ENCODE results near the gene SOCS4. TPM values are rescaled to one million over a fixed set of nuclear protein-coding genes. Genes with fewer than 3 reads are reported as not detected.
A peak's percentile ranks its signal among the peaks of the same experiment; 100 is the strongest.
"Not testable (repeated sequence)": the region's sequence is repeated elsewhere in the genome, so short reads cannot be mapped to it uniquely, and the experiment has no call there.

SOCS4 gene
- total RNA-seq, 1 donor from 2014 or later, result 42.3 TPM

DNA sequence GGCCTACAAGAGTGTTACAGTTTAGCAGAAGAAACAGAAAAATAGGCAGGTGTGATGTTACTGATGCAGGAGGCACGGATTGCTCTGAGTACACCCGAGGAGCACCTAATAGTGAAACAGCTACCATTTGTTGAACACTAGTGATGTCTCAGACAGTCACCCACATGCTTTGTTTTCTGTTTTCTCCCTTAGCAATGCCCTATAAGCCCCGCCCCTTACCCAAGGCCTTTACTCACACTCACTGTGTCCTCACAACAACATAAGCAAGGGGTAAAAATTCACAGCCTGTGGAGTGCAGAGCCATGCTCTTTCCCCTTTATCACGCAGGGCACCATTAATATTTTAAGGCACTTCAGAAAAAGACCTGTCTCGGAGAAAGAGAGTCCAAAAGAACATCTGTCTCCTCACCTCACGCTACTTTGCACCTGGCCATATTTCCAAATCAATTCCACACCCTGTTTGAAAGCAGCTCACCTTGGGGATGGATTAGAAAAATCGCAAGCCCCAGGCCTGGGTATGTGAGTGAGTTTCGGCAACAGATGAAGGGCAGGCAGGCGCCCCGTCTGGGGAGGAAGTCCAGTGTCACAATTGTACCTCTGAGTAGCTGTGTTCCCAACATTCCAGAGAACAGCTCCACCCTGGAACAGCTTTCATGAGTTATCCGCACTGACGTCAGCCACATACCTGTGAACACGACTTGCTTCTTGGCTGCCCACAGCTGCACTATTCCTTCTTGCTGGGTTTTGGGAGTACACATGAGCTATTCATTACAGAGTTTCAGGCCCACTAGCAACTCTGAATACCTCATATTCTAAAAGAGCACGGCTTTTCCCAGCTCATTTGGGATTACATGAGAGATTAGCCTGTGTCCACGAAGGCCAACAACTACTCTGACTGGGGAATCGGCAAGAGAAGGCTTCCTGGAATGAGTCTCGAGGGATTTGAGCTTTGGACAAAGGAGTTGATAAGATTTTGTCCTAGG is 50.4 kb downstream of the SOCS4 start:
- peaks cover 11% of the 10 kb centered on the region for H3K4me1 Mint-ChIP-seq (ENCODE audit: low read depth)
- no peaks in the 10 kb centered on the region for H3K9me3 Mint-ChIP-seq
- no peak overlapping the region for H3K27ac Mint-ChIP-seq
- peaks cover 2% of the 10 kb centered on the region for H3K27me3 Mint-ChIP-seq (ENCODE audit: insufficient read depth)
- H3K36me3 Mint-ChIP-seq (ENCODE audit: low read depth), result peaks cover 1% of the 10 kb centered on the region
- intact Hi-C loops (cut with micrococcal nuclease), result no loop called here
- no peak for DNase-seq (ENCODE audit: low spot score)
- H3K4me3 Mint-ChIP-seq, result no peak overlapping the region

DNA sequence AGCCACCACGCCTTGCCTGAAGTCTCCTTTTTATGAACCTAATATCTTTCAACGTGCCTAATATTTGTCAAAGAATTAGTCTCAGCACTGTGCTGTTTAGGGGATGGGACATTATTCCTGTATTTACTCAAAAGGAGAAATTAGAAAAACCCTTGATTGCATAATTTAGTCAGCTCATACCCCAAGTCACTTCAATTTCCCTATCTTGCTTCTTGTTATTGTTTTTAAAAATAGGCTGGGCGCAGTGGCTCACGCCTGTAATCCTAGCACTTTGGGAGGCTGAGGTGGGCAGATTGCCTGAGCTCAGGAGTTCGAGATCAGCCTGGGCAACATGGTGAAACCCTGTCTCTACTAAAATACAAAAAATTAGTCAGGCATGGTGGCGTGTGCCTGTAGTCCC is 52.9 kb downstream of the SOCS4 start:
- H3K36me3 Mint-ChIP-seq (ENCODE audit: low read depth); H3K4me3 Mint-ChIP-seq; H3K4me1 Mint-ChIP-seq (ENCODE audit: low read depth); intact Hi-C loops (cut with micrococcal nuclease); H3K9me3 Mint-ChIP-seq; H3K27ac Mint-ChIP-seq; DNase-seq (ENCODE audit: low spot score): not testable (repeated sequence)
- peaks cover 11% of the 10 kb centered on the region for H3K27me3 Mint-ChIP-seq (ENCODE audit: insufficient read depth)

DNA sequence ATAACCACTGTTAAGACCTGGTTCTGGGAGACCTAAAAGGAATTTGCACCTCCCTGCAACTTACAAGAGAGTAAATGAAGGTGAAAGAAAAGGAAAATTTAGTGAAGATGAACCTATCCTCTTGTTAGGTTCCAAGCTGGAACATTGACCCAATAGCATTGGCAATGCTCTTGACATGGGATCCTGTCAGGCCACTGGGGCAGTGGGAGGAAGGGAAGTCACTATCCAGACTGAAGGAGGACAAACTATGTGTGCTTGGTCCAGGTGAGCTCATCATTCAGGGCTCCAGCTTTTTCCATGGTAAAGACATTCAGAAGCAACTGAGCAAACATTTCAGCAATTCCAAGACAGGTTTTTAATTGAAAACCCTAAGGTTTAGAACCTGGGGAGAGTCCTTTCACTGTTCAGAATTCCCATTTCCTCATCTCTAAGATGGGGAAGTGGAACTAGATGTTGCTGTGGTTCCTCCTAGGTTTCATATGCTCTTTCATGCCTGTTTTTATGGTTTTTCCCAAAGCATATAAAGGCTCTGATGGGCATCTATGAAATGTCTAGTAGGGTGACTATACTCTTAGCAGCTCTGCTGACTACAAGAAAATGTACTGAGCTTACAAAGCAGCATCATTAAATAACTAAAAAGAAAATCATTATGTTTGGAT is 57.5 kb downstream of the SOCS4 start:
- Mint-ChIP-seq H3K4me1 (ENCODE audit: low read depth) (peaks cover 3% of the 10 kb centered on the region), H3K36me3 (ENCODE audit: low read depth) (no peaks in the 10 kb centered on the region), H3K4me3 (no peak overlapping the region), H3K27ac (no peak overlapping the region), H3K27me3 (ENCODE audit: insufficient read depth) (peaks cover 10% of the 10 kb centered on the region), H3K9me3 (no peaks in the 10 kb centered on the region)
- intact Hi-C loops (cut with micrococcal nuclease), result no loop called here
- no peak for DNase-seq (ENCODE audit: low spot score)

GRCh38 chr14:55085060-55085660 is 58.1 kb downstream of the SOCS4 start:
- intact Hi-C loops (cut with micrococcal nuclease), result no loop called here
- DNase-seq (ENCODE audit: low spot score), result no peak
- Mint-ChIP-seq H3K9me3 (no peaks in the 10 kb centered on the region), H3K36me3 (ENCODE audit: low read depth) (no peaks in the 10 kb centered on the region), H3K4me3 (no peak overlapping the region), H3K4me1 (ENCODE audit: low read depth) (peaks cover 7% of the 10 kb centered on the region), H3K27me3 (ENCODE audit: insufficient read depth) (peaks cover 11% of the 10 kb centered on the region), H3K27ac (no peak overlapping the region)

GRCh38 chr14:55086938-55087337 is 59.9 kb downstream of the SOCS4 start:
- Mint-ChIP-seq H3K4me1 (ENCODE audit: low read depth) (peaks cover 12% of the 10 kb centered on the region), H3K27me3 (ENCODE audit: insufficient read depth) (peaks cover 11% of the 10 kb centered on the region), H3K27ac (no peak overlapping the region), H3K4me3 (no peak overlapping the region), H3K36me3 (ENCODE audit: low read depth) (no peaks in the 10 kb centered on the region), H3K9me3 (no peaks in the 10 kb centered on the region)
- no peak for DNase-seq (ENCODE audit: low spot score)
- intact Hi-C loops (cut with micrococcal nuclease), result no loop called here

DNA sequence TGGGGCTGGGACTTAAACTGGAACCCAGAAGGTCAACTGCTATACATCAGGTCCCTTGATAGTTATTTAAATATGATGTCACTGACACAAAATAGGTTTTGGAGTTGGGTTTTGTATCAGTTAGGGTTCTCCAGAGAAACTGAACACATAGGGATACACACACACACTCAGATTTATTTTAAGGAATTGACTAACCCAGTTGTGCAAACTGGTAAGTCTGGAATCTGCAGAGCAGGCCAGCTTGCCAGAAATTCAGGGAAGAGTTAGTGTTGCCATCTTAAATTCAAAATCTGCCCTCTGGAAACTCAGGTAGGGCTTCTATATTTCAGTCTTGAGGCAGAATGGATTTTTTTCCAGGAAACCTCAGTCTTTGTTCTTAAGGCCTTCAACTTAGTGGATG is 61.3 kb downstream of the SOCS4 start:
- intact Hi-C loops (cut with micrococcal nuclease), result loop anchor here (2.0 kb wide), 1 partner anchor 342 kb away; no protein-coding TSS in a partner anchor
- no peaks in the 10 kb centered on the region for H3K36me3 Mint-ChIP-seq (ENCODE audit: low read depth)
- H3K9me3 Mint-ChIP-seq, result no peaks in the 10 kb centered on the region
- H3K4me1 Mint-ChIP-seq (ENCODE audit: low read depth), result peaks cover 15% of the 10 kb centered on the region
- H3K27ac Mint-ChIP-seq, result no peak overlapping the region
- DNase-seq (ENCODE audit: low spot score), result no peak
- H3K4me3 Mint-ChIP-seq, result no peak overlapping the region
- peaks cover 8% of the 10 kb centered on the region for H3K27me3 Mint-ChIP-seq (ENCODE audit: insufficient read depth)

DNA sequence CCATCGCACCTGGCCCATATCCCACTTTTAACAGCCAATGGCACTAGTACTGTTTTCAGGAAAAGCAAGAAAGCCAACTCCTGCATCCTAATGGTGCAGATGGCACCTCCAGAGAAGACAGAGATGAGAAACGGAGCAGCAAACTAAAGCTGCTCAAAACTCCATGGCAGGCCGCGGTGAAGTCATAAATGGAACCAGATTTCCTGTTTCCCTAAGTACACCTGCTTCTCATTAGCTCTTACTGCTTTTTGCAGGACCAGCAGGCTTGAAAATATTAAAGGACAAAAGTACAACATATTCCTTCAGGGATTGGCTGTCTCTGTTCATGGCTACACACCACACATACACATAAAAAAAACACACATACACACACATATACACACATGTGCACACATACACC is 65.3 kb downstream of the SOCS4 start:
- Mint-ChIP-seq H3K9me3 (no peaks in the 10 kb centered on the region), H3K4me1 (ENCODE audit: low read depth) (peaks cover 21% of the 10 kb centered on the region), H3K27ac (no peak overlapping the region), H3K27me3 (ENCODE audit: insufficient read depth) (peaks cover 2% of the 10 kb centered on the region), H3K36me3 (ENCODE audit: low read depth) (no peaks in the 10 kb centered on the region), H3K4me3 (no peak overlapping the region)
- intact Hi-C loops (cut with micrococcal nuclease), result loop anchor here (10.0 kb wide), 1 partner anchor 282 kb away; no protein-coding TSS in a partner anchor
- no peak for DNase-seq (ENCODE audit: low spot score)

DNA sequence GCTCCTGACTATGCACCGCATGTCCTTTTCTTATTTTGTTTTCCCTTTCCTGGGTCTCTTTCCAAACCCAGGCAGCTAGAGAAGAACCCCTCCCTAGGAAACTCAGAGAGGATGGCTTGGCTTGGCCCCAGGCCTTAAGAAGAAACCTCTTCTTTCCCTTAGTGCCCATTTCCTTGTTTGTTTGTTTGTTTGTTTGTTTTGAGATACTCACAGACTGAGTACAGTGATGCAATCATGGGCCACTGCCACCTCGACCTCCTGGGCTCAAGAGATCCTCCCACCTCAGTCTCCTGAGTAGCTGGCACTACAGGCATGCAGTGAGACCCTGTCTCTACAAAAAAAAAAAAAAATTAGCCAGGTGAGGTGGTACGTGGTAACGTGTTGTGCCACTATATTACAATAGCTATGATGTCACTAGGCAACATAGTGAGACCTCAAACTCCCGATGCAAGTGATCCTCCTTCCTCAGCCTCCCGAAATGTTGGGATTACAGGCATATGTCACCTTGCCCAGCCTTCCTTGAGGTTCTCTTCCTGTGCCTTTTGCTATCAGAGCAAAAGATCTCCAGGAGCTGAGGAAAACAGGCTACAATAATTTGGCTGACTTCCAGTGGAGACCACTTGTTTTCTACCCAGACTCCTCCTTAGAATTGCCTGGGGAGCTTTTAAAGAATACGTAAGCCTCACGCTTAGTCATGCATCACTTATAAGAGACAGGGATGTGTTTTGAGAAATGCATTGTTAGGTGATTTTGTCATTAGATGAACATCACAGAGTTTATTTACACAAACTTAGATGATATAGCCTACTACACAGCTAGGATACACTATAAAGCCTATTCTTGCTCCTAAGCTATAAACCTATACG is 67.5 kb downstream of the SOCS4 start:
- Mint-ChIP-seq H3K4me1 (ENCODE audit: low read depth) (peaks cover 36% of the 10 kb centered on the region), H3K4me3 (no peak overlapping the region), H3K27ac (no peak overlapping the region), H3K9me3 (no peaks in the 10 kb centered on the region), H3K36me3 (ENCODE audit: low read depth) (no peaks in the 10 kb centered on the region), H3K27me3 (ENCODE audit: insufficient read depth) (peaks cover under 1% of the 10 kb centered on the region)
- DNase-seq (ENCODE audit: low spot score), result no peak
- intact Hi-C loops (cut with micrococcal nuclease), result loop anchor here (10.0 kb wide), 1 partner anchor 280 kb away; no protein-coding TSS in a partner anchor

- intact Hi-C loops (cut with micrococcal nuclease), result loop anchor here (1.0 to 10.0 kb wide), 2 partner anchors 9 to 277 kb away; no protein-coding TSS in a partner anchor
- peak overlapping the region; percentile 70 for H3K27ac Mint-ChIP-seq
- H3K27me3 Mint-ChIP-seq (ENCODE audit: insufficient read depth), result no peaks in the 10 kb centered on the region
- H3K9me3 Mint-ChIP-seq, result no peaks in the 10 kb centered on the region
- peaks cover 50% of the 10 kb centered on the region for H3K4me1 Mint-ChIP-seq (ENCODE audit: low read depth)
- peak; percentile 42 for DNase-seq (ENCODE audit: low spot score)
- no peaks in the 10 kb centered on the region for H3K36me3 Mint-ChIP-seq (ENCODE audit: low read depth)
- peak overlapping the region; percentile 2 for H3K4me3 Mint-ChIP-seq
Measured at GRCh38 chr14:55097881-55098560, 71.0 kb downstream of the SOCS4 start.

- no peaks in the 10 kb centered on the region for H3K9me3 Mint-ChIP-seq
- peaks cover 55% of the 10 kb centered on the region for H3K4me1 Mint-ChIP-seq (ENCODE audit: low read depth)
- intact Hi-C loops (cut with micrococcal nuclease), result loop anchor here (1.0 to 10.0 kb wide), 2 partner anchors 9 to 276 kb away; no protein-coding TSS in a partner anchor
- H3K36me3 Mint-ChIP-seq (ENCODE audit: low read depth), result no peaks in the 10 kb centered on the region
- no peaks in the 10 kb centered on the region for H3K27me3 Mint-ChIP-seq (ENCODE audit: insufficient read depth)
- H3K4me3 Mint-ChIP-seq, result peak overlapping the region; percentile 2
- DNase-seq (ENCODE audit: low spot score), result no peak
- H3K27ac Mint-ChIP-seq, result peak overlapping the region; percentile 41
Measured at GRCh38 chr14:55098561-55098898, 71.5 kb downstream of the SOCS4 start.

All from activated T-helper 1 cell treated with anti-CD3 and anti-CD28 coated beads, Interleukin-12 subunit alpha, Interleukin-12 subunit beta, Interleukin-2, Interleukin-4 antibody, amounts not matched to agents 30 ng/mL and 10 ng/mL and 1 ng/mL, durations not matched to agents 14 hours and 24 hours and 36 hours (primary cell).